IPS-18a (cell line): ENCODE results near the gene SPATA22.
A peak's percentile ranks its signal among the peaks of the same experiment; 100 is the strongest.

Experiments
- H3K27ac ChIP-seq: one replicate; pipeline ENCODE4 v1.5.1; 2013; ENCODE audit warnings: low read length
- H3K27me3 ChIP-seq: one replicate; pipeline ENCODE4 v1.6.1; 2013; ENCODE audit warnings: mild to moderate bottlenecking, low read length; ENCODE audit not compliant: control insufficient read depth, insufficient read depth
- H3K36me3 ChIP-seq: one replicate; pipeline ENCODE4 v1.6.1; 2013; ENCODE audit warnings: low read depth, low read length; ENCODE audit not compliant: control insufficient read depth
- H3K4me1 ChIP-seq: one replicate; pipeline ENCODE4 v1.6.1; 2013; ENCODE audit warnings: low read depth, low read length; ENCODE audit not compliant: control insufficient read depth
- H3K4me3 ChIP-seq: one replicate; pipeline ENCODE4 v1.5.1; 2013; ENCODE audit warnings: low read length
- H3K9ac ChIP-seq: one replicate; pipeline ENCODE4 v1.6.1; 2013; ENCODE audit warnings: mild to moderate bottlenecking, low read length, moderate library complexity
- H3K9me3 ChIP-seq: one replicate; pipeline ENCODE4 v1.6.1; 2013; ENCODE audit warnings: low read depth, low read length; ENCODE audit not compliant: control insufficient read depth

Gene SPATA22

DNA sequence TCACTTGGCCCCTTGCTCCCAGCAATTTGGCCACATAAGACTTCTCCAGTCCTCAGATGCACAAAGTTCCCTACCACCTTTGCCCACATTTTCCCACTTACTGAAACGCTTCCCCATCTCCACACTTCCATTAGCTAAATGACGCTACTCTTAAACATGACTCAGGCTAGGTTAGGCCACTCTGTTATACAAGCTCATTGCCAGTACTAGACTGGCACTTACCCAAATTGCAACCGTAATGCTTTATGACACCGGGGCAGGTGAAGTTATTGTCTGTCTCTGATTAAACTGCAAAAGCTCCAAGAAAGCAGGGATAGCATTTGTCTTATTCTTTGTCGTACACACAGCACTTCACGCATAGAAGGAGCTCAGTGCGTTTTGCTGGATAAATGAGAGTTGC lies 33.4 kb upstream of the SPATA22 start:
- H3K27ac ChIP-seq: no peak overlapping the region
- H3K27me3 ChIP-seq: no peaks in the 10 kb centered on the region
- no peak overlapping the region for H3K9ac ChIP-seq
- peaks cover under 1% of the 10 kb centered on the region for H3K4me1 ChIP-seq
- H3K36me3 ChIP-seq: no peaks in the 10 kb centered on the region
- H3K4me3 ChIP-seq: no peak overlapping the region
- H3K9me3 ChIP-seq: no peaks in the 10 kb centered on the region

DNA sequence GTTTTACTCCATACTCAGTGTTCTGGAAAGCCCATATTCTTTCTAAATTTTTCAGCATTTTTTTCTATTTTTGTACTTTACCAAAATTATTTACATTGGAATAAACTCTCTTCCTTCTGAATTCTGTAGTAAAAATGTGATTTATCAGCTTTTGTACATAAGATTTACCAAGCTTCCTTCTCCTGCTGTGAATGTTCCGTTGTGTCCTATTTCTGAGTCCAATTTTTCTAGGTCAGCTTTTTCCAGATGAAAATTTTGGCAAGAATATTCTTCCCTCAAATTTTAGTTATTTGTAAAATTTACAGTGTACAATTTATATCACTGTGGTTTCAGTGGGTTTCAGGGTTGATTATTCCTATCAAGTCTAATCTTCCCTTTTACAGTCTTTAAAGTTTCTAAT lies 31.7 kb upstream of the SPATA22 start:
- Histone ChIP-seq H3K36me3 (no peaks in the 10 kb centered on the region), H3K4me1 (no peaks in the 10 kb centered on the region), H3K27ac (no peak overlapping the region), H3K9ac (no peak overlapping the region), H3K4me3 (no peak overlapping the region), H3K9me3 (no peaks in the 10 kb centered on the region), H3K27me3 (no peaks in the 10 kb centered on the region)

DNA sequence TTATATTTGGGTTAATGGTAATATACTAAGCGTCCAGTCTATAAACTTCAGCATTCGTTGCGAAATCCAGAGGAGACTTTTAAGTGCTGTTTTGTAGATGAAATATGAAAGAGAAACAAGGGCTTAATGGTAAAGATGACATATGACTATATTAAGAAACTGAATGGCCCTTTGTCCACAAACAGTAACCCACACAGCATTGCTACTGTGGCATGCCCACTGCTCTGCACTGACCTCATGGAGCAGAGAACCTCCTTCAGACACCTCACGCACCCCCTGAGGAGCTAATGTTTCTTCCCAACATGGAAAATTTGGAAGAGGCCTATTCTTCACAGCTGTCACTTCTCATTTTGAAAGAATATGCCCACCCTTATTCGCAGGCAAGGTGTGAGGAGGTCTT lies 30.8 kb upstream of the SPATA22 start:
- H3K36me3 ChIP-seq: no peaks in the 10 kb centered on the region
- no peak overlapping the region for H3K9ac ChIP-seq
- peaks cover 5% of the 10 kb centered on the region for H3K4me1 ChIP-seq

DNA sequence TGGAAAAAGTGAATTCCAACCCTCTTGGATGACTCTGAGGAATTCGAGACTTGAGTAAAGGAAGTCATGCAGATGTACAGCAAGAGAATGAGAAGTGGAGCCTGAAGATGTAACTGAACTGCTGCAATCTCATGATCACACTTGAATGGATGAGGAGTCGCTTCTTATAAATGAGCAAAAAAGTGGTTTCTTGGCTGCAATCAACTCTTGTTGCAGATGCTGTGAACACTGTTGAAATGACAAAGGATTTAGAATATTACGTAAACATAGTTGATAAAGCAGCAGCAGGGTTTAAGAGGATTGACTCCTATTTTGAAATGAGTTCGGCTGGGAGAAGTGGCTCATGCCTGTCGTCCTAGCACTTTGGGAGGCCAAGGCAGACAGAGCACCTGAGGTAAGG lies 29.7 kb upstream of the SPATA22 start:
- peaks cover 5% of the 10 kb centered on the region for H3K4me1 ChIP-seq
- H3K9me3 ChIP-seq: no peaks in the 10 kb centered on the region
- no peaks in the 10 kb centered on the region for H3K27me3 ChIP-seq
- no peak overlapping the region for H3K27ac ChIP-seq
- H3K36me3 ChIP-seq: no peaks in the 10 kb centered on the region
- no peak overlapping the region for H3K4me3 ChIP-seq
- no peak overlapping the region for H3K9ac ChIP-seq

More for the DNA sequence above, 30.8 kb upstream of the SPATA22 start:
- Histone ChIP-seq H3K9me3 (no peaks in the 10 kb centered on the region), H3K4me3 (no peak overlapping the region), H3K27me3 (no peaks in the 10 kb centered on the region), H3K27ac (no peak overlapping the region)

DNA sequence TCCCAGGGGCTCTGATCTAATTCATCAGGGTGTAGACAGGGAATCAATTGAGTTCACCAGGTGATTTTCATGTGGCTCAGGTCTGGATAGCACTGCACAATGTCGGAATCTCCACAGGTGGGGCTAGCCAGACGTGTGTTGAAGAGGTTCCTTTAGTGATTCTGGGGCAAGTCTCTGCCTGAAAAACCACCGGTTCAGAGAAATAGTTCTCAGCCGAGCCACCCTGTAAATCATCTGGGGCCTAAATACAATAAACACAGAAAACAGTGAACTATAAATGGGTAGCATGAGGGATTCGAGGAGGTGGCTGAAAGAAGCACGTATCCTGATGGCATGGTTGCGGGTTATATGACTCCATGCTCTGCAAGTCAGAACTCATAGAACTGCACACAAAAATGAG lies 25.5 kb upstream of the SPATA22 start:
- H3K36me3 ChIP-seq: no peaks in the 10 kb centered on the region
- H3K4me3 ChIP-seq: no peak overlapping the region
- H3K27ac ChIP-seq: no peak overlapping the region
- H3K9ac ChIP-seq: no peak overlapping the region
- no peaks in the 10 kb centered on the region for H3K27me3 ChIP-seq
- H3K9me3 ChIP-seq: no peaks in the 10 kb centered on the region
- H3K4me1 ChIP-seq: peaks cover 5% of the 10 kb centered on the region

DNA sequence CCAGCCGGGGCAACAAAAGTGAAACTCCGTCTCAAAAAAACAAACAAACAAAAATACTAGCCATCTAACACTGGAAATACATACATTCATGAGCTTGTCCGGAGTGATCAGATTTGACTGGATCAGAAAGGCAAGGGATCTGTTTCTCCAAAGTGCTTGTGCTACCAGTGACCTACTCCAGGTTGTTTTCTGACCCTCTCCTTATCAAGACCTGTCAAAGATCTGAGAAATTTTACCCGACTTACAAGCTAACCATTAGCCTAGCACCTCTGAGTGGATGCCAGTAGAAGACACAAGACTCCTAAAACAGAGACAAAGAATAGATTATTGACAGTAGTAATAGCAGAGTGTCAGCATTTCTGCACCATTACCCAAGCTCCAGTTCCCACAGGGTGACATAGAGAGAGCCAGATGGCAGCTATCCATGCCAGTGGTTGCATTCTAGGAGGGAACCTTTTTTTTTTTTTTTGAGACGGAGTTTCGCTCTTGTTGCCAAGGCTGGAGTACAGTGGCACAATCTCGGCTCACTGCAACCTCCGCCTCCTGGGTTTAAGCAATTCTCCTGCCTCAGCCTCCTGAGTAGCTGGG lies 14.0 kb upstream of the SPATA22 start:
- no peak overlapping the region for H3K27ac ChIP-seq
- H3K36me3 ChIP-seq: no peaks in the 10 kb centered on the region
- H3K9me3 ChIP-seq: no peaks in the 10 kb centered on the region
- peaks cover 41% of the 10 kb centered on the region for H3K4me1 ChIP-seq
- H3K4me3 ChIP-seq: no peak overlapping the region
- no peaks in the 10 kb centered on the region for H3K27me3 ChIP-seq
- H3K9ac ChIP-seq: no peak overlapping the region

DNA sequence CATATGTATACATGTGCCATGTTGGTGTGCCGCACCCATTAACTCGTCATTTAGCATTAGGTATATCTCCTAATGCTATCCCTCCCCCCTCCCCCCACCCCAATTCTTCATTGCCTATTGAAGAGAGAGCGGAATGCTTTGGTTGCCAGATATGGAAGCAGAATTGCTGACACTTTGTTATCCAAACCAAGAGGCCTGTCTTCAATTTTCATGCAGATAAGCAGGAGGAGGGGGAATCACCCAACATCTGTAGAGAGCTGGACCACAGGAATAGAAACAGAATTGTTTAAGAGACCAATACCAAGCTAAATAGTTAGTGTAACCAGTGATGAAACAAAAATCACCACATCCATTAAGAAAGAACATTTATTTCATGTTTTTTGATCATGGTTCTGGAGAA lies 11.2 kb upstream of the SPATA22 start:
- Histone ChIP-seq H3K36me3 (no peaks in the 10 kb centered on the region), H3K9me3 (no peaks in the 10 kb centered on the region), H3K9ac (no peak overlapping the region), H3K27me3 (no peaks in the 10 kb centered on the region), H3K27ac (no peak overlapping the region), H3K4me1 (peaks cover 29% of the 10 kb centered on the region), H3K4me3 (peak overlapping the region; percentile 40)

DNA sequence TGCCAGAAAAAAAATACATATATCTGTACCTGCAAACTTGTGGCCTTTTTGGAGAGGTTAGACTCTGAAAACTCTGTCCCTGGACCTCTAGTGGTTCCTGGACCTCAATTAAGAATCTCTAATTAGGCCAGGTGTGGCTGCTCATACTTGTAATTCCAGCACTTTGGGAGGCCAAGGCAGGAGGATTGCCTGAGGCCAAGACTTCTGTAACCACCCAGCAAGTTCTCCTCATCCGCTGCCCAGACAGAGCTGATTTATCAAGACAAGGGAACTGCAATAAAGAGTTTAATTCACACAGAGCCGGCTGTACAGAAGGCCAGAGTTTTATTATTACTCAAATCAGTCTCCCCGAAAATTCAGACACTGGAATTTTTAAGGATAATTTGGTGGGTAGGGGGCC lies 8.4 kb upstream of the SPATA22 start:
- Histone ChIP-seq H3K4me3 (no peak overlapping the region), H3K36me3 (no peaks in the 10 kb centered on the region), H3K9me3 (no peaks in the 10 kb centered on the region), H3K27ac (no peak overlapping the region), H3K27me3 (no peaks in the 10 kb centered on the region), H3K4me1 (peaks cover 26% of the 10 kb centered on the region), H3K9ac (no peak overlapping the region)

DNA sequence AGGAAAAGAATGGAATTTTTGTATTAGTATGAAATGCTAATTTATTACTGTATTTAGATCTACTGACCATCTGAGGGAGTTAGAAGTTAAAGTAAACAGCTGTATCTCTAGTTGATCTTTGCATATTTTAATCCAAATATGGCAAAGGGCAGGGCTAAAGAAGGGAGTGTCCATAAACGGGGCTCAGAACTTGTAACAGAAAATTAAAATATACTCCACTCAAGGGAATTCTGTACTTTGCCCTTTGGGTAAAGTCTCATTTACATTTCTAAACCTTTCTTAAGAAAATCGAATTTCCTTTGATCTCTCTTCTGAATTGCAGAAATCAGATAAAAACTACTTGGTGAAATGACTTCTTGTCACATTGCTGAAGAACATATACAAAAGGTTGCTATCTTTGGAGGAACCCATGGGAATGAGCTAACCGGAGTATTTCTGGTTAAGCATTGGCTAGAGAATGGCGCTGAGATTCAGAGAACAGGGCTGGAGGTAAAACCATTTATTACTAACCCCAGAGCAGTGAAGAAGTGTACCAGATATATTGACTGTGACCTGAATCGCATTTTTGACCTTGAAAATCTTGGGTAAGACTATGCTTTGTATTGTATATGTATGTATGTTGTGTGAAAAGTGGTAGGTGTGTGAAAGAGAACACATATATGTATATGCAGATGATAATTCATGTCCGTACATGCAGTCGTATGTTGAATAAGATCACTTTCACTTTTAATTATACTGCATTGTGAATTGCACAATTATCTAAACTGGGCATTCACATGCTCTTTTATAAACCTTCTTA lies 4.4 kb upstream of the SPATA22 start, which contains the start of gene ASPA:
ASPA (plus strand) TSS at position 186 of the 799 bp plus-strand sequence; CDS start at position 349, 163 bp downstream.
- Histone ChIP-seq H3K4me3 (no peak within 1 kb of the TSS), H3K36me3 (no peaks in the 10 kb centered on the region), H3K27ac (no peak within 1 kb of the TSS), H3K4me1 (peaks cover 7% of the 10 kb centered on the region), H3K9me3 (no peaks in the 10 kb centered on the region), H3K27me3 (no peaks in the 10 kb centered on the region), H3K9ac (no peak within 1 kb of the TSS)

DNA sequence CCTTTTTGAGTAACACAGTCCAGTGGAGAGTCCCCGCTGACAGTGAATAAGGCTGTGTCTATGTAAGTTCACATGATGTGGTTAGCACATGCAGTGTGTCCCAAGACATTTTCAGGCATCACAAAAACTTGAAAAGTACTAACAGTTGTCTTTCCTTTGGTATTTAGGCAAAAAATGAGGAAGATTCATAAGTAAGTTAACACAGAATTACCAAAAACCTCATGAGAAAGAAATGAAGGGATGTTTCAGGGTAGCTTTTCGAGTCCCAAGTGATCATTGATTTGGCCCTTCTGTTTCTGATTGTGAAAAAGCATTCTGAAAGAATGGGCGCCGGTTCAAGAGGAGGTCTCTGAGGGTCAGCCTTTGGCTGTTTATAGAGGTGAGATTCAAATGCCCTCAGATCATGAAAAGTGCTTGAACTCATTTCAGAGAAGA lies 3.6 kb upstream of the SPATA22 start:
- H3K9me3 ChIP-seq: no peaks in the 10 kb centered on the region
- peaks cover 7% of the 10 kb centered on the region for H3K4me1 ChIP-seq
- H3K36me3 ChIP-seq: no peaks in the 10 kb centered on the region
- no peak overlapping the region for H3K9ac ChIP-seq
- no peaks in the 10 kb centered on the region for H3K27me3 ChIP-seq
- no peak overlapping the region for H3K27ac ChIP-seq
- H3K4me3 ChIP-seq: no peak overlapping the region

DNA sequence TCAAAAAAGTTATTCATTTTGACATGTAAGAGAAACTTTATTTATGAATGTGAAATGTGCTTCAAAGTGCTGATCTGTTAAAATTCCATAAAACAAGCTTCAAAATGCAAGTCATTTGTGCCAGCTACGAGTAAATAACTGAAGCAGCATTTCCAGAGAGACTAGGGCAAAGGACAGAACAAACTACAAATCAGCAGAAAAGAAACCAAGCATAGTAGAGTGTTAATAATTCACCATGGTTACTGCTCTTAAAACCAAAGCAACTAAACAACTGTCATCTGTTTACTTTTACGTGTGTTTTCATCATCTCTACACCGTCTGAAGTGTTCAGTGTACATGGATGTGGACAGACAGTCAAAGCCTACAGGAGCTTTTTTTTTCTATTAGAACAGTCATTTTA lies 2.6 kb upstream of the SPATA22 start:
- Histone ChIP-seq H3K9ac (no peak overlapping the region), H3K4me3 (no peak overlapping the region), H3K36me3 (no peaks in the 10 kb centered on the region), H3K9me3 (no peaks in the 10 kb centered on the region), H3K27ac (no peak overlapping the region), H3K27me3 (no peaks in the 10 kb centered on the region), H3K4me1 (peaks cover 7% of the 10 kb centered on the region)

DNA sequence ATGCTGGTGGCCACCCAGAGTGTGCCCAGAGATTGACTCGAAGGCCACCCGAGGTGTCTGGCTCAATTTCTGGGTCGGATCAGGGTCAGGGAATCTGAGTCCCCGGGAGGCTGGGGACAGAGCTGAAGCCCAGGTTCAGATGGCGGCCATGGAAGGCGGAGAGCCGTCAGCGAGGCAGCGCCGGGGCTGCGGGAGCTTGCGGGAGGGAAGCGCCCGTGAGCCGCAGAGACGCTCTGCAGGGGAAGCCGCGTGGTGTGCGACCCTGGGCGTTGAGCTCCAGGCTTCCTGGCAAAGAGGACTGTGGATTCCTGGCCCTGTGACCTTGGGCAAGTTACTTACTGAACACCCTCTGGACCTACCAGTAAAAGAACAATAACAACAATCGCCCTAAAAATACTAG lies 518 bp upstream of the SPATA22 start:
- H3K36me3 ChIP-seq: no peaks in the 10 kb centered on the region

More for the DNA sequence above, 518 bp upstream of the SPATA22 start:
- Histone ChIP-seq H3K9ac (no peak overlapping the region), H3K9me3 (no peaks in the 10 kb centered on the region), H3K27me3 (no peaks in the 10 kb centered on the region), H3K4me3 (no peak overlapping the region), H3K27ac (no peak overlapping the region), H3K4me1 (peaks cover 7% of the 10 kb centered on the region)
